ENCODE measurements around the gene BRIP1. TPM values are rescaled to one million over a fixed set of nuclear protein-coding genes. Genes with fewer than 3 reads are reported as not detected.
"Not testable (repeated sequence)": the region's sequence is repeated elsewhere in the genome, so short reads cannot be mapped to it uniquely, and the experiment has no call there.

BRIP1 gene
- total and polyA plus RNA-seq, 2 donors (not counting 1 experiment from before 2014, with no cell fraction given): 4.0 to 8.1 TPM

DNA sequence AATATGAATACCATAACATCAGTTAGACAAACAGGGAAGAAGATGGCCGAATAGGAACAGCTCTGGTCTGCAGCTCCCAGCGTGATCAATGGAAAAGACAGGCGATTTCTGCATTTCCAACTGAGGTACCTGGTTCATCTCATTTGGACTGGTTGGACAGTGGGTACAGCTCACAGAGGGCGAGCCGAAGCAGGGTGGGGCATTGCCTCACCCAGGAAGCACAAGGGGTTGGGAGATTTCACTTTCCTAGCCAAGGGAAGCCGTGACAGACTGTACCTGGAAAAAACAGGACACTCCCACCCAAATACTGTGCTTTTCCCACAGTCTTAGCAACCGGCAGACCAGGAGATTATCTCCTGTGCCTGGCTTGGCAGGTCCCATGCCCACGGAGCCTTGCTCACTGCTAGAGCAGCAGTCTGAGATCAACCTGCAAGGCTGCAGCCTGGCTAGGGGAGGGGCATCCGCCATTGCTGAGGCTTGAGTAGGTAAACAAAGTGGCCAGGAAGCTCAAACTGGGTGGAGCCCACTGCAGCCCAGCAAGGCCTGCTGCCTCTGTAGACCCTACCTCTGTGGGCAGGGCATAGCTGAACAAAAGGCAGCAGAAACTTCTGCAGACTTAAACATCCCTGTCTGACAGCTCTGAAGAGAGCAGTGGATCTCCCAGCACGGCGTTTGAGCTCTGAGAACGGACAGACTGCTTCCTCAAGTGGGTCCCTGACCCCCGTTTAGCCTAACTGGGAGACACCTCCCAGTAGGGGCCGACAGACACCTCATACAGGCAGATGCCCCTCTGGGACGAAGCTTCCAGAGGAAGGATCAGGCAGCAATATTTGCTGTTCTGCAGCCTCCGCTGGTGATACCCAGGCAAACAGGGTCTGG lies 190.1 kb downstream of the BRIP1 start:
- H4K20me1 ChIP-seq (ENCODE audit: control insufficient read depth, extremely low read depth, insufficient read depth, low read length); H3K4me1 ChIP-seq (ENCODE audit: control insufficient read depth, extremely low read depth, insufficient read depth, low read length); H3K79me2 ChIP-seq (ENCODE audit: control insufficient read depth, insufficient read depth, low read length); H3K4me2 ChIP-seq (ENCODE audit: extremely low read depth, insufficient read depth, low read length); H2AFZ ChIP-seq (ENCODE audit: low read length); H3K9ac ChIP-seq (ENCODE audit: insufficient read depth, low read length); DNase-seq (ENCODE audit: low read depth in 2 of 2); H3K36me3 ChIP-seq (ENCODE audit: control insufficient read depth, insufficient read depth, low read length); H3K9me3 ChIP-seq (ENCODE audit: control insufficient read depth, insufficient read depth, low read depth, low read length); H3K4me3 ChIP-seq (replicated peaks in 1 of 4; ENCODE audit: control extremely low read depth in 1 of 4, insufficient read depth in 1 of 4, low read depth in 3 of 4, low read length in 4 of 4); H3K27me3 ChIP-seq (ENCODE audit: control insufficient read depth, insufficient read depth, low read length); H3K27ac ChIP-seq (ENCODE audit: insufficient read depth, low read length): not testable (repeated sequence)

DNA sequence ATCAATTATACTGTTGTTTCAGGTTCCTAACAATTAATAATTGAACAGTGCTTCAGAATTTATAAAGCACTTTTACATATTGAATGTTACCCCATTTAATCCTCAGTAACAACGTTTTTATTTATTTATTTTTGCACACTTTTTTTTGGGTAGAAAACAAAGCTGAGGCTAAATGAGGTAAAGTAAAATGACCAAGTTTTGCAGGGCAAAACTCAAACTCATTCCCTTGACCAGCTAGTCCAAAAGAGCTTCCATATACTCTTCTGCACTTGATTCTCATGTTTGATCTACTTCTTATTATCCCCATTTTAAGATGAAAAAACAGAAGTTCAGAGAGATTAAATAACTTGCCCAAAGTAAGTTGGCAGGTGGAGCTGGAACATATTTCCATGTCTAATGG lies 191.2 kb downstream of the BRIP1 start:
- H3K4me1 ChIP-seq (ENCODE audit: control insufficient read depth, extremely low read depth, insufficient read depth, low read length): no peaks in the 10 kb centered on the region
- no peak overlapping the region for H3K27ac ChIP-seq (ENCODE audit: insufficient read depth, low read length)
- no peaks in the 10 kb centered on the region for H3K79me2 ChIP-seq (ENCODE audit: control insufficient read depth, insufficient read depth, low read length)
- no peak for TF ChIP-seq EZH2 (IDR thresholded peaks at IDR 0.05; ENCODE audit: low read length, missing control alignments)
- TF ChIP-seq, protein P1, sequence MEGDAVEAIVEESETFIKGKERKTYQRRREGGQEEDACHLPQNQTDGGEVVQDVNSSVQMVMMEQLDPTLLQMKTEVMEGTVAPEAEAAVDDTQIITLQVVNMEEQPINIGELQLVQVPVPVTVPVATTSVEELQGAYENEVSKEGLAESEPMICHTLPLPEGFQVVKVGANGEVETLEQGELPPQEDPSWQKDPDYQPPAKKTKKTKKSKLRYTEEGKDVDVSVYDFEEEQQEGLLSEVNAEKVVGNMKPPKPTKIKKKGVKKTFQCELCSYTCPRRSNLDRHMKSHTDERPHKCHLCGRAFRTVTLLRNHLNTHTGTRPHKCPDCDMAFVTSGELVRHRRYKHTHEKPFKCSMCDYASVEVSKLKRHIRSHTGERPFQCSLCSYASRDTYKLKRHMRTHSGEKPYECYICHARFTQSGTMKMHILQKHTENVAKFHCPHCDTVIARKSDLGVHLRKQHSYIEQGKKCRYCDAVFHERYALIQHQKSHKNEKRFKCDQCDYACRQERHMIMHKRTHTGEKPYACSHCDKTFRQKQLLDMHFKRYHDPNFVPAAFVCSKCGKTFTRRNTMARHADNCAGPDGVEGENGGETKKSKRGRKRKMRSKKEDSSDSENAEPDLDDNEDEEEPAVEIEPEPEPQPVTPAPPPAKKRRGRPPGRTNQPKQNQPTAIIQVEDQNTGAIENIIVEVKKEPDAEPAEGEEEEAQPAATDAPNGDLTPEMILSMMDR (conservative IDR thresholded peaks at IDR 0.05 in 1 of 2, IDR thresholded peaks at IDR 0.05 in 1 of 2; ENCODE audit: low read depth in 1 of 2, low read length in 2 of 2): no peak
- no peak overlapping the region for H3K4me2 ChIP-seq (ENCODE audit: extremely low read depth, insufficient read depth, low read length)
- no peak overlapping the region for H3K9ac ChIP-seq (ENCODE audit: insufficient read depth, low read length)
- no peaks in the 10 kb centered on the region for H3K9me3 ChIP-seq (ENCODE audit: control insufficient read depth, insufficient read depth, low read depth, low read length)
- no peak for DNase-seq (ENCODE audit: low read depth in 2 of 2)
- H3K36me3 ChIP-seq (ENCODE audit: control insufficient read depth, insufficient read depth, low read length): no peaks in the 10 kb centered on the region
- H4K20me1 ChIP-seq (ENCODE audit: control insufficient read depth, extremely low read depth, insufficient read depth, low read length): no peaks in the 10 kb centered on the region
- H3K4me3 ChIP-seq (replicated peaks in 1 of 4; ENCODE audit: control extremely low read depth in 1 of 4, insufficient read depth in 1 of 4, low read depth in 3 of 4, low read length in 4 of 4): no peak overlapping the region
- no peaks in the 10 kb centered on the region for H3K27me3 ChIP-seq (ENCODE audit: control insufficient read depth, insufficient read depth, low read length)
- H2AFZ ChIP-seq (ENCODE audit: low read length): no peak overlapping the region

DNA sequence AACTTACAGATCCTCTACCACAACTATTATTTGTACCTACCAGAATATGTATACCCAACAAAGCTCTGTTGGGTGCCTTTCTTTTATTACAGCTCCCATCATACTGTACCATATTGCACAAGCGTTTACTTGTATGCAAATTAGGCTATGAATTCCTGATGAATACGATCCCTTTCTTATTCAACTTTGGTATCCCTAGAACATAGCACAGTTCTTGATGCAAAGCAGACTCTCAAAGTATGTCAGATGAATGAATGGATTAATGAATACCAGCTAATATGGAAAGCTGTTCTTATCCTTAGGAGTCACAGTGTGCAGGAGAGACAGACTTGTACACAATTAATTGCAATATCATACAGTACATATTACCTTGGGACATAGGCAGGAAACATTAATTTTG lies 192.6 kb downstream of the BRIP1 start:
- TF ChIP-seq EZH2 (IDR thresholded peaks at IDR 0.05; ENCODE audit: low read length, missing control alignments): no peak
- TF ChIP-seq, protein P1 (conservative IDR thresholded peaks at IDR 0.05 in 1 of 2, IDR thresholded peaks at IDR 0.05 in 1 of 2; ENCODE audit: low read depth in 1 of 2, low read length in 2 of 2): no peak
- H4K20me1 ChIP-seq (ENCODE audit: control insufficient read depth, extremely low read depth, insufficient read depth, low read length): no peaks in the 10 kb centered on the region

More for the DNA sequence above, 192.6 kb downstream of the BRIP1 start:
- no peak for DNase-seq (ENCODE audit: low read depth in 2 of 2)
- no peaks in the 10 kb centered on the region for H3K4me1 ChIP-seq (ENCODE audit: control insufficient read depth, extremely low read depth, insufficient read depth, low read length)
- H3K27me3 ChIP-seq (ENCODE audit: control insufficient read depth, insufficient read depth, low read length): no peaks in the 10 kb centered on the region
- no peak overlapping the region for H2AFZ ChIP-seq (ENCODE audit: low read length)
- H3K4me2 ChIP-seq (ENCODE audit: extremely low read depth, insufficient read depth, low read length): no peak overlapping the region
- no peak overlapping the region for H3K27ac ChIP-seq (ENCODE audit: insufficient read depth, low read length)
- no peaks in the 10 kb centered on the region for H3K9me3 ChIP-seq (ENCODE audit: control insufficient read depth, insufficient read depth, low read depth, low read length)
- no peak overlapping the region for H3K9ac ChIP-seq (ENCODE audit: insufficient read depth, low read length)
- H3K36me3 ChIP-seq (ENCODE audit: control insufficient read depth, insufficient read depth, low read length): no peaks in the 10 kb centered on the region
- H3K79me2 ChIP-seq (ENCODE audit: control insufficient read depth, insufficient read depth, low read length): no peaks in the 10 kb centered on the region
- H3K4me3 ChIP-seq (replicated peaks in 1 of 4; ENCODE audit: control extremely low read depth in 1 of 4, insufficient read depth in 1 of 4, low read depth in 3 of 4, low read length in 4 of 4): no peak overlapping the region
